Activated T-cell treated with anti-CD3 and anti-CD28 coated beads for 4 hours (primary cell): ENCODE data around the gene CHEK1.

ENCODE experiments used
- DNase-seq: peaks from one replicate; pipeline ENCODE4 v3.0.0-alpha.2; 2020

CHEK1 gene

GRCh38 chr11:125627236-125627910 is 2.4 kb downstream of the CHEK1 start:
- no peak for DNase-seq

DNA sequence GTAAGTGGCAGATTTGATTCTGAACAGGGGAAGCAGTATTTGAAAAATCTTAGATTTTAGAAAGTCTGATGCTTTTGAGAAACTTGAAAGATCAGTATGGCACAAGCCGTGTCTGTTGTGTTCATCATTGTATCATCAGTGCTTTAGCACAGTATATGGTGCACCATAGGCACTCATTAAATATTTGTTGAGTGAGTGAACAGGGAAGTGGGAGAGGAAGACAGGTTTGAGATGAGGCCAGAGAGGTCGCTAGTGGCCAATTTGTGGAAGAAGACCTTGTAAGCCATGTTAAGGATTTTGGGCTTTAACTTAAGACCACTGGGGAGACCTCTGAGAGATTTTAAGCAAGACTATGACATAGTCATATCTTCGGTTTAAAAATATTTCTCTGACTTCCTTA is 12.9 kb downstream of the CHEK1 start:
- DNase-seq: no peak

GRCh38 chr11:125638315-125638714 is 13.4 kb downstream of the CHEK1 start:
- DNase-seq: no peak

GRCh38 chr11:125645871-125646270 is 20.9 kb downstream of the CHEK1 start:
- no peak for DNase-seq

GRCh38 chr11:125649465-125650166 is 24.7 kb downstream of the CHEK1 start:
- DNase-seq: no peak

- no peak for DNase-seq
These were observed 37.7 kb downstream of the CHEK1 start for GRCh38 chr11:125662689-125663088.

- no peak for DNase-seq
These were observed 38.9 kb downstream of the CHEK1 start for GRCh38 chr11:125663910-125664309.

- DNase-seq: no peak
These were observed 42.2 kb downstream of the CHEK1 start for GRCh38 chr11:125667151-125667550.

GRCh38 chr11:125670172-125670571 is 45.2 kb downstream of the CHEK1 start:
- DNase-seq: no peak

GRCh38 chr11:125671561-125671960 is 46.6 kb downstream of the CHEK1 start:
- DNase-seq: no peak

GRCh38 chr11:125674210-125674609 is 49.2 kb downstream of the CHEK1 start:
- DNase-seq: no peak

GRCh38 chr11:125675196-125675595 is 50.2 kb downstream of the CHEK1 start:
- DNase-seq: no peak

DNA sequence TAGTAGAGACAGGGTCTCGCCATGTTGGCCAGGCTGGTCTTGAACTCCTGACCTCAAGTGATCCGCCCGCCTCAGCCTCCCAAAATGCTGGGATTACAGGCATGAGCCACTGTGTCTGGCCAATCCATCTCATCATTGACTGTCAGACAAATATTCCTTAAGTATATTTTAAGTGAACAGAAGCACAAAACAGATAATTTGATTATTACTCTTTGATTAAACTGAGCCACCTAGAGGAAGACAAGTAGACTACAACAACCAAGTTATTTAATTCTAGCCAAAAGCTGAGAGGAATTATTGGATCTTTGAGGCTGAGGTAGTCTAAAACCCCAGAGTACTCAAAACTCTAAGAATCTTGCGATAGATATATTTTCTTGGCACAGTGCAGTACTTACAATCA is 54.4 kb downstream of the CHEK1 start:
- DNase-seq: no peak

- no peak for DNase-seq
These were observed 54.9 kb downstream of the CHEK1 start for GRCh38 chr11:125679837-125680236.

DNA sequence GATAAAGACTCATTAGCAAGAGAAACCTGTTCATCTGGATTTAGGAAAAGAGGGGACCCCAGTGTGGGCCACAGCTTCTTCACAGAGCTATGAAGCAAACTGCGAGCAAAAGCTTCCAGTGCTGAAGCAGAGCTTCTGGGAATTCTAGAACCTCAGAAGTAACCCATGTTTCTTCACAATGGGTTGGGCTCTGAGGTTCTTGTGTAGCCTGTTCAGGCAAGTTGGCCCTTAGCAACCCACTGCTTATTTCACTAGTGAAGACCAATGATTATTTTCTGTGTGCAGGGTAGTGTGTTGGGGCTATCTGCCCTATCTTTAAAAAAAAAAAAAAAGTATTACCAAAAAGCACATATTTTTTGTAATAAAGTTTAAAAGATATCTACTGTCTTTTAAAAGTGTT is 55.8 kb downstream of the CHEK1 start, which contains the start of gene ACRV1:
TSS of gene ACRV1 (minus strand) at position 101 of the 400 bp plus-strand sequence. CDS start at position 34, 67 bp downstream.
- DNase-seq: no peak

GRCh38 chr11:125685228-125685627 is 60.3 kb downstream of the CHEK1 start:
- no peak for DNase-seq

GRCh38 chr11:125688066-125688465 is 63.1 kb downstream of the CHEK1 start:
- DNase-seq: no peak

- DNase-seq: no peak
These were observed 63.7 kb downstream of the CHEK1 start for GRCh38 chr11:125688632-125689031.

GRCh38 chr11:125689274-125689859 is 64.4 kb downstream of the CHEK1 start:
- DNase-seq: no peak

- no peak for DNase-seq
These were observed 65.0 kb downstream of the CHEK1 start for GRCh38 chr11:125690006-125690405.

GRCh38 chr11:125692887-125693286 is 67.9 kb downstream of the CHEK1 start:
- DNase-seq: no peak

GRCh38 chr11:125694951-125695350 is 70.0 kb downstream of the CHEK1 start:
- no peak for DNase-seq

DNA sequence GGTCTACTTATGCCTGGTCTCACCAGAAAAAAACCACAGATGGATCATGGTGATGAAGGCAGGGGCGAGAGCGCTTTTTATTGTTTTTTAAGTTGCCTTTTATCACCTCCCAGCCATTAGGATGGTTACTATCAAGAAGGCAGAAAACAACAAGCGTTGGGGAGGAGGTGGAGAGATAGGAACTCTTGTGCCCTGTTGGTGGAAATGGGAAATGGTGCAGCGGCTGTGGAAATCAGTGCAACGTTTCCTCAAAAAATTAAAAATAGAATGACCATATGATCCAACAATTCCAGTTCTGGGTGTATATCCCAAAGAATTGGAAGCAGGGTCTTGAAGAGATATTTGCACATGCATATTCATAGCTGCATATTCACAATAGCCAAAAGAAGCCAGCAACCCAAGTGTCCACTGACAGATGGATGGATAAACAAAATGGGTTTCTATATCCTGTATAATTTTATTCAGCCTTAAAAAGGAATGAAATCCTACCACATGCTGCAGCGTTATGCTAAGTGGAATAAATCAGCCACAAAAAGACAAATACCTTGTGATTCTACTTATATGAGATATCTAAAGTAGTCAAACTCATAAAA is 76.2 kb downstream of the CHEK1 start:
- DNase-seq: no peak
